ENCODE results near the gene SLFN12L.
"Not testable (repeated sequence)": the region's sequence is repeated elsewhere in the genome, so short reads cannot be mapped to it uniquely, and the experiment has no call there.

Gene SLFN12L

GRCh38 chr17:35541434-35541833, 4.0 kb upstream of the SLFN12L start:
- no peak for DNase-seq
- H3K27ac ChIP-seq (ENCODE audit: low read depth, low read length): no peak overlapping the region
- WGBS (ENCODE audit: extremely low coverage, insufficient coverage, low lambda C conversion rate): no CpG with 5 or more reads among the region's 1 CpG

DNA sequence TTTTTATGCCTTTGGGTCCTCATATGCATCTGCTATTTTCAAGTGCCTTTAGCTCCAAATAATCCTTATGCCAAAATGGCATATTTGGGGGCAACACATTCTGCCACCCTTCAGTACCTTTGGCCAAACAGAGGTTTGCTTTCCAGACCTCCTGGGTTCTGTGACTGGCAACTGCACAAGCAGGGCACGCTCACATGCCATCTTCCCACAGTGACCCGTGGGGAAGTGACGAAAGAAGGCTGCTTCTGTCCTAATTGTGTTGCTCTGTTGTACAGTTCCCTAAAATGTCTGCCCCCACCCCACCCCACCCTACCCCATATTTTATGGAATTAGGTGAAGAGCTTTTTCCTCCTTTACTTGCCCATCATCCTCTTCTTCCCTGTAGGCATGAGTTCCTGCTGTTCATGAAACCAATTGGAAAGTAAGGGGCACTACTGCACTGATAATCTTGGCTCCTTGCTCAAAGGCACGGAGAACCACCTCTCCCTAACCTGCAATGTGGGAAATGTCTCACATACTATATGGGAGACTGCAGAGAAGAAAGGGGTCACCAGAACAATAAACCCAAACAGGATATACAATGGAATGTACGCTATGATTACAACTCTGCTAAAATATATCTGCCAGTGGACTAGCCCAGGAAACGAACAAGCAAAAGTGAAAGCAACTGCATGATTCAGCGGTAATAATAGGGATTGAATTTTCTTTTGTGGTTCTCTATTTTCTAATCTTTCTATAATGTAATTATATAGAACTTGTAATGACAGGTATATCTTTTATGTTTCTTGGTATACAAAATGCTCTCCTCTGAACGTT, 3.3 kb upstream of the SLFN12L start:
- Histone ChIP-seq H3K9ac (ENCODE audit: low read length) (no peak overlapping the region), H2BK5ac (ENCODE audit: low read length) (no peak overlapping the region), H3K4me2 (ENCODE audit: low read length) (no peak overlapping the region), H3K56ac (ENCODE audit: low read length) (no peak overlapping the region), H3K27ac (ENCODE audit: low read depth, low read length) (no peak overlapping the region), H3K4me3 (ENCODE audit: low read length) (no peak overlapping the region), H3K79me2 (ENCODE audit: control insufficient read depth, insufficient read depth, low read length) (no peaks in the 10 kb centered on the region), H4K5ac (ENCODE audit: low read length) (no peak overlapping the region), H3K4ac (ENCODE audit: low read depth, low read length) (no peak overlapping the region), H3K79me1 (ENCODE audit: low read length) (no peaks in the 10 kb centered on the region), H2BK120ac (ENCODE audit: low read depth, low read length) (no peak overlapping the region), H2BK15ac (replicated peaks; ENCODE audit: low read depth) (no peak overlapping the region), H3K27me3 (ENCODE audit: insufficient read depth, low read length, poor library complexity) (no peaks in the 10 kb centered on the region), H3K4me1 (ENCODE audit: control insufficient read depth, low read depth, low read length) (no peaks in the 10 kb centered on the region), H3K23ac (ENCODE audit: low read length) (no peak overlapping the region), H3K36me3 (ENCODE audit: control insufficient read depth, insufficient read depth, low read length) (no peaks in the 10 kb centered on the region), H3K18ac (ENCODE audit: low read length) (no peak overlapping the region), H4K8ac (ENCODE audit: low read depth, low read length) (no peak overlapping the region), H2AK5ac (ENCODE audit: low read length) (no peak overlapping the region)
- WGBS (ENCODE audit: extremely low coverage, insufficient coverage, low lambda C conversion rate): no CpG with 5 or more reads among the region's 8 CpGs
- DNase-seq: no peak

More at GRCh38 chr17:35541434-35541833, 4.0 kb upstream of the SLFN12L start:
- Histone ChIP-seq H2BK15ac (replicated peaks; ENCODE audit: low read depth) (no peak overlapping the region), H3K18ac (ENCODE audit: low read length) (no peak overlapping the region), H3K9ac (ENCODE audit: low read length) (no peak overlapping the region), H3K36me3 (ENCODE audit: control insufficient read depth, insufficient read depth, low read length) (no peaks in the 10 kb centered on the region), H3K4me2 (ENCODE audit: low read length) (no peak overlapping the region), H3K4me1 (ENCODE audit: control insufficient read depth, low read depth, low read length) (no peaks in the 10 kb centered on the region), H2BK120ac (ENCODE audit: low read depth, low read length) (no peak overlapping the region), H3K79me2 (ENCODE audit: control insufficient read depth, insufficient read depth, low read length) (no peaks in the 10 kb centered on the region), H4K8ac (ENCODE audit: low read depth, low read length) (no peak overlapping the region), H3K4ac (ENCODE audit: low read depth, low read length) (no peak overlapping the region), H3K27me3 (ENCODE audit: insufficient read depth, low read length, poor library complexity) (no peaks in the 10 kb centered on the region), H3K4me3 (ENCODE audit: low read length) (no peak overlapping the region), H3K56ac (ENCODE audit: low read length) (no peak overlapping the region), H2AK5ac (ENCODE audit: low read length) (no peak overlapping the region), H2BK5ac (ENCODE audit: low read length) (no peak overlapping the region), H3K79me1 (ENCODE audit: low read length) (no peaks in the 10 kb centered on the region), H3K23ac (ENCODE audit: low read length) (no peak overlapping the region), H4K5ac (ENCODE audit: low read length) (no peak overlapping the region)

GRCh38 chr17:35539659-35540026, 2.2 kb upstream of the SLFN12L start:
- no peak for DNase-seq
- H3K27me3 ChIP-seq (ENCODE audit: insufficient read depth, low read length, poor library complexity): no peaks in the 10 kb centered on the region
- no peak overlapping the region for H3K4ac ChIP-seq (ENCODE audit: low read depth, low read length)
- H2AK5ac ChIP-seq (ENCODE audit: low read length): no peak overlapping the region
- H3K36me3 ChIP-seq (ENCODE audit: control insufficient read depth, insufficient read depth, low read length): no peaks in the 10 kb centered on the region
- no CpG with 5 or more reads among the region's 5 CpGs for whole genome bisulfite sequencing (ENCODE audit: extremely low coverage, insufficient coverage, low lambda C conversion rate)
- H3K79me1 ChIP-seq (ENCODE audit: low read length): no peaks in the 10 kb centered on the region
- no peaks in the 10 kb centered on the region for H3K79me2 ChIP-seq (ENCODE audit: control insufficient read depth, insufficient read depth, low read length)
- H3K27ac ChIP-seq (ENCODE audit: low read depth, low read length): no peak overlapping the region
- no peak overlapping the region for H3K23ac ChIP-seq (ENCODE audit: low read length)
- H2BK5ac ChIP-seq (ENCODE audit: low read length): no peak overlapping the region
- H2BK15ac ChIP-seq (replicated peaks; ENCODE audit: low read depth): no peak overlapping the region
- H2BK120ac ChIP-seq (ENCODE audit: low read depth, low read length): no peak overlapping the region
- H3K4me2 ChIP-seq (ENCODE audit: low read length): no peak overlapping the region
- no peak overlapping the region for H4K8ac ChIP-seq (ENCODE audit: low read depth, low read length)
- no peak overlapping the region for H3K56ac ChIP-seq (ENCODE audit: low read length)
- H3K4me1 ChIP-seq (ENCODE audit: control insufficient read depth, low read depth, low read length): no peaks in the 10 kb centered on the region
- no peak overlapping the region for H3K4me3 ChIP-seq (ENCODE audit: low read length)
- H3K9ac ChIP-seq (ENCODE audit: low read length): no peak overlapping the region
- no peak overlapping the region for H4K5ac ChIP-seq (ENCODE audit: low read length)
- no peak overlapping the region for H3K18ac ChIP-seq (ENCODE audit: low read length)

DNA sequence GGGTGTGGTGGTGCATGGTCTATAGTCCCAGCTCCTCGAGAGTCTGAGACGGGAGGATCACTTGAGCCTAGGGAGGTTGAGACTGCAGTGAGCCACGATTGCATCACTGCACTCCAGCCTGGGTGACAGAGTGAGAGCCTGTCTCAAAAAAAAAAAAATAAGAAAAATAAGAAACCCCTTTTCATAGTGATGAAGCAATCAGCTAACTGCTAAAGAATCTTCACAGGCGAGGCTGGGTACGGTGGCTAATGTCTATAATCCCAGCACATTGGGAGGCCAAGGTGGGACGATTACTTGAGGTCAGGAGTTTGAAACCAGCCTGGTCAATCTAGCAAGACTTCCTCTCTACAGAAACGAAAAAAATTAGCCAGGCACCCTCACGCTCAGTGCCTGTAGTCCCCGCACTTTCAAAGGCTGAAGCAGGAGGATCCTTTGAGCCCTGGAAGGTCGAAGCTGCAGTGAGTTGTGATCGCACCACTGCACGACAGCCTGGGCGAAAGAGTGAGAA, 760 bp downstream of the SLFN12L start:
- H3K23ac ChIP-seq (ENCODE audit: low read length): no peak overlapping the region
- H3K56ac ChIP-seq (ENCODE audit: low read length): no peak overlapping the region
- H2BK15ac ChIP-seq (replicated peaks; ENCODE audit: low read depth): no peak overlapping the region
- no peaks in the 10 kb centered on the region for H3K79me2 ChIP-seq (ENCODE audit: control insufficient read depth, insufficient read depth, low read length)
- H3K4me3 ChIP-seq (ENCODE audit: low read length): no peak overlapping the region
- H3K36me3 ChIP-seq (ENCODE audit: control insufficient read depth, insufficient read depth, low read length): no peaks in the 10 kb centered on the region
- no peak overlapping the region for H2BK120ac ChIP-seq (ENCODE audit: low read depth, low read length)
- no peak overlapping the region for H3K4me2 ChIP-seq (ENCODE audit: low read length)
- DNase-seq: no peak
- no peaks in the 10 kb centered on the region for H3K27me3 ChIP-seq (ENCODE audit: insufficient read depth, low read length, poor library complexity)
- H3K4ac ChIP-seq (ENCODE audit: low read depth, low read length): no peak overlapping the region
- H2BK5ac ChIP-seq (ENCODE audit: low read length): no peak overlapping the region
- no peaks in the 10 kb centered on the region for H3K79me1 ChIP-seq (ENCODE audit: low read length)
- no CpG with 5 or more reads among the region's 13 CpGs for WGBS (ENCODE audit: extremely low coverage, insufficient coverage, low lambda C conversion rate)
- H3K18ac ChIP-seq (ENCODE audit: low read length): no peak overlapping the region
- H3K27ac ChIP-seq (ENCODE audit: low read depth, low read length): no peak overlapping the region
- H3K9ac ChIP-seq (ENCODE audit: low read length): no peak overlapping the region
- H3K4me1 ChIP-seq (ENCODE audit: control insufficient read depth, low read depth, low read length): no peaks in the 10 kb centered on the region
- H2AK5ac ChIP-seq (ENCODE audit: low read length): no peak overlapping the region
- H4K8ac ChIP-seq (ENCODE audit: low read depth, low read length): no peak overlapping the region
- no peak overlapping the region for H4K5ac ChIP-seq (ENCODE audit: low read length)

- not testable (repeated sequence) for H3K4me3 ChIP-seq (ENCODE audit: low read length); H3K27ac ChIP-seq (ENCODE audit: low read depth, low read length); H3K4me1 ChIP-seq (ENCODE audit: control insufficient read depth, low read depth, low read length); H2BK5ac ChIP-seq (ENCODE audit: low read length); H3K9ac ChIP-seq (ENCODE audit: low read length); H2BK15ac ChIP-seq (replicated peaks; ENCODE audit: low read depth); H3K79me1 ChIP-seq (ENCODE audit: low read length); H2AK5ac ChIP-seq (ENCODE audit: low read length); H4K5ac ChIP-seq (ENCODE audit: low read length); H3K4ac ChIP-seq (ENCODE audit: low read depth, low read length); H3K79me2 ChIP-seq (ENCODE audit: control insufficient read depth, insufficient read depth, low read length); H3K27me3 ChIP-seq (ENCODE audit: insufficient read depth, low read length, poor library complexity); DNase-seq; H3K23ac ChIP-seq (ENCODE audit: low read length); H3K4me2 ChIP-seq (ENCODE audit: low read length); H3K36me3 ChIP-seq (ENCODE audit: control insufficient read depth, insufficient read depth, low read length); H2BK120ac ChIP-seq (ENCODE audit: low read depth, low read length); H3K56ac ChIP-seq (ENCODE audit: low read length); H3K18ac ChIP-seq (ENCODE audit: low read length); H4K8ac ChIP-seq (ENCODE audit: low read depth, low read length)
- WGBS (ENCODE audit: extremely low coverage, insufficient coverage, low lambda C conversion rate): no CpG with 5 or more reads among the region's 9 CpGs
Measured at GRCh38 chr17:35535406-35535805, 2.1 kb downstream of the SLFN12L start.

All from mesendoderm (in vitro differentiated cells).